Measurements from ENCODE around the gene ABR. TPM values are rescaled to one million over a fixed set of nuclear protein-coding genes. Genes with fewer than 3 reads are reported as not detected.

ABR gene
- total and polyA plus RNA-seq, 4 donors = 2.7 to 12.9 (median 6.8) TPM

- DNase-seq (ENCODE audit: low spot score) = no peak
- TF ChIP-seq SP1 (IDR thresholded peaks at IDR 0.05) = no peak
- no peak for TF ChIP-seq FOXA2 (IDR thresholded peaks at IDR 0.05)
- peak overlapping the region in 1 of 2 donors; percentile 18 for H3K27ac ChIP-seq (ENCODE audit: low read depth in 1 of 2, low read length in 2 of 2)
- H3K4me1 ChIP-seq (ENCODE audit: control insufficient read depth in 4 of 4, insufficient read depth in 4 of 4, low read length in 3 of 4) = peaks cover 0 to 4% (median 1%) of the 10 kb centered on the region in 4 donors
- 81% methylated on average over 12 of the region's 12 CpGs for WGBS
- H3K4me3 ChIP-seq (ENCODE audit: low read depth in 1 of 3, low read length in 3 of 3) = no peak overlapping the region
- no peaks in the 10 kb centered on the region for H3K27me3 ChIP-seq (ENCODE audit: control insufficient read depth in 4 of 4, insufficient read depth in 4 of 4, low read length in 3 of 4)
- no peaks in the 10 kb centered on the region for H3K36me3 ChIP-seq (ENCODE audit: control insufficient read depth in 4 of 4, insufficient read depth in 3 of 4, low read depth in 1 of 4, low read length in 3 of 4)
- H3K9me3 ChIP-seq (ENCODE audit: control insufficient read depth in 4 of 4, low read length in 3 of 4) = peaks cover 0 to 2% (median 0%) of the 10 kb centered on the region in 4 donors
- H3K9ac ChIP-seq (ENCODE audit: low read depth in 1 of 2, low read length in 2 of 2) = no peak overlapping the region
These were observed 26.4 kb upstream of the ABR start for GRCh38 chr17:1206026-1206777.

DNA sequence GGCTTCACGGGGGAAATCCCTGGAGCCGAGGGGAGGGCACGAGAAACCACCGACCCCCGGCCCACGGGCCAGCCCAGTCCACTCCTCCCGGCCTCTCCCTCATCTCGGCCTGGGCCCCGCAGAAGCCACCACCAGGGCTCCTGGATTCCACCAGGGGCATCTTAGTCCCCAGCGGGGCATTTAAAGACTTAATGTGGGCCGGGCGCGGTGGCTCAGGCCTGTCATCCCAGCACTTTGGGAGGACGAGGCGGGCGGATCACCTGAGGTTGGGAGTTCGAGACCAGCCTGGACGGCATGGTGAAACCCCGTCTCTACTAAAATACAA lies 24.1 kb upstream of the ABR start:
- 59% methylated on average over 19 of the region's 19 CpGs for WGBS
- Histone ChIP-seq H3K27ac (ENCODE audit: low read depth in 1 of 2, low read length in 2 of 2) (no peak overlapping the region), H3K9ac (ENCODE audit: low read depth in 1 of 2, low read length in 2 of 2) (no peak overlapping the region), H3K36me3 (ENCODE audit: control insufficient read depth in 4 of 4, insufficient read depth in 3 of 4, low read depth in 1 of 4, low read length in 3 of 4) (no peaks in the 10 kb centered on the region), H3K4me3 (ENCODE audit: low read depth in 1 of 3, low read length in 3 of 3) (no peak overlapping the region), H3K9me3 (ENCODE audit: control insufficient read depth in 4 of 4, low read length in 3 of 4) (peaks cover 0 to 2% (median 0%) of the 10 kb centered on the region in 4 donors), H3K4me1 (ENCODE audit: control insufficient read depth in 4 of 4, insufficient read depth in 4 of 4, low read length in 3 of 4) (peaks cover 0 to 7% (median 1%) of the 10 kb centered on the region in 4 donors), H3K27me3 (ENCODE audit: control insufficient read depth in 4 of 4, insufficient read depth in 4 of 4, low read length in 3 of 4) (no peaks in the 10 kb centered on the region)
- TF ChIP-seq EGR1 (IDR thresholded peaks at IDR 0.05; ENCODE audit: low read depth in 2 of 2) (no peak), HNF4G (IDR thresholded peaks at IDR 0.05) (no peak), FOXA1 (IDR thresholded peaks at IDR 0.05) (no peak), HNF4A (conservative IDR thresholded peaks at IDR 0.05) (no peak)
- DNase-seq (ENCODE audit: low spot score) = no peak

DNA sequence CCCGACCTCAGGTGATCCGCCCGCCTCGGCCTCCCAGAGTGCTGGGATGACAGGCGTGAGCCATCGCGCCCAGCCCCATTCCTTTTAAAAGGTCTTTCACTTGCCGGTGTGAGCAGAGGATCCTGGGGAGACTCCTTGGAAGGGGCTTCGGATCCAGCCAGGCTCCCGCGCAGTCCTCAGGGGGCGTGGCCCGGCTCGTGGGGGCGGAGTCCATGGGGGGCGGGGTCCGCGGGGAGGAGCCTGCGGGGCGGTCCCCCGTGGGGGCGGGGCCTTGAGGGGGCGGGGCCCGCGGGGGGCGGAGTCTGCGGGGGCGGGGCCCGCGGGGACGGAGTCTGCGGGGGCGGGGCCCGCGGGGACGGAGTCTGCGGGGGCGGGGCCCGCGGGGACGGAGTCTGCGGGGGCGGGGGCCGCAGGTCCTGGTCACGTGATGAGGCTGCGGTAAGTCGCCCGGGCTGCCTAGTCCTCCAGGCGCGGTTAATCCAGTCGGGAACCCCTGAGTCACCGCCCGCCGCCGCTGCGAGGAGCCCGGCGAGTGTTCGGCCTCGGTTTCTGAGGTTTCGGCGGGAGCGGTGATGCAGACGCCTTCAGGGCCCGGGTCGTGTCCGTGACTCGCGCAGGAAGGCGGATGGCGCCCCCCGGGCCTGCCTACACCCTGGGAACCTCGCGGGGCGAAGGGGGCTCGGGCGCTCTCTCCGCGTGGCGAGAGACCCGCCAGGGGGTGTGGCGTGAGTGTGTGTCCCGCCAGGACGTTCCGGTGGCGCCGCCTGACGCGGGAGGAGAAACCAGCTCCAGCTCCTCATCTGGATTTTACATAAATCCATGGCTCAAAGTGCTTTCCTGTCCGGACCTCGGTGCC lies 23.6 kb upstream of the ABR start:
- TF ChIP-seq TAF1 (conservative IDR thresholded peaks at IDR 0.05) = no peak
- no peak for TF ChIP-seq RXRA (IDR thresholded peaks at IDR 0.05)
- no peak for TF ChIP-seq MAX (IDR thresholded peaks at IDR 0.05)
- H3K9ac ChIP-seq (ENCODE audit: low read depth in 1 of 2, low read length in 2 of 2) = no peak overlapping the region
- H3K9me3 ChIP-seq (ENCODE audit: control insufficient read depth in 4 of 4, low read length in 3 of 4) = peaks cover 0 to 2% (median 0%) of the 10 kb centered on the region in 4 donors
- peak overlapping the region in 1 of 2 donors; percentile 31 for H3K27ac ChIP-seq (ENCODE audit: low read depth in 1 of 2, low read length in 2 of 2)
- peaks cover 0 to 7% (median 1%) of the 10 kb centered on the region in 4 donors for H3K4me1 ChIP-seq (ENCODE audit: control insufficient read depth in 4 of 4, insufficient read depth in 4 of 4, low read length in 3 of 4)
- 16% methylated on average over 84 of the region's 91 CpGs for WGBS
- no peaks in the 10 kb centered on the region for H3K36me3 ChIP-seq (ENCODE audit: control insufficient read depth in 4 of 4, insufficient read depth in 3 of 4, low read depth in 1 of 4, low read length in 3 of 4)
- peak; percentile 47 for DNase-seq (ENCODE audit: low spot score)
- no peaks in the 10 kb centered on the region for H3K27me3 ChIP-seq (ENCODE audit: control insufficient read depth in 4 of 4, insufficient read depth in 4 of 4, low read length in 3 of 4)
- H3K4me3 ChIP-seq (ENCODE audit: low read depth in 1 of 3, low read length in 3 of 3) = peak overlapping the region; percentile 40 to 49 (median 44)

- Histone ChIP-seq H3K27ac (ENCODE audit: low read depth in 1 of 2, low read length in 2 of 2) (no peak overlapping the region), H3K9ac (ENCODE audit: low read depth in 1 of 2, low read length in 2 of 2) (no peak overlapping the region), H3K9me3 (ENCODE audit: control insufficient read depth in 4 of 4, low read length in 3 of 4) (peaks cover 0 to 2% (median 0%) of the 10 kb centered on the region in 4 donors), H3K36me3 (ENCODE audit: control insufficient read depth in 4 of 4, insufficient read depth in 3 of 4, low read depth in 1 of 4, low read length in 3 of 4) (no peaks in the 10 kb centered on the region), H3K4me1 (ENCODE audit: control insufficient read depth in 4 of 4, insufficient read depth in 4 of 4, low read length in 3 of 4) (peaks cover 0 to 10% (median 1%) of the 10 kb centered on the region in 4 donors), H3K27me3 (ENCODE audit: control insufficient read depth in 4 of 4, insufficient read depth in 4 of 4, low read length in 3 of 4) (no peaks in the 10 kb centered on the region), H3K4me3 (ENCODE audit: low read depth in 1 of 3, low read length in 3 of 3) (no peak overlapping the region)
- TF ChIP-seq HNF4G (IDR thresholded peaks at IDR 0.05) (no peak), EGR1 (IDR thresholded peaks at IDR 0.05; ENCODE audit: low read depth in 2 of 2) (no peak), FOXA2 (IDR thresholded peaks at IDR 0.05) (no peak), RAD21 (IDR thresholded peaks at IDR 0.05) (no peak)
- TF ChIP-seq, protein P1, sequence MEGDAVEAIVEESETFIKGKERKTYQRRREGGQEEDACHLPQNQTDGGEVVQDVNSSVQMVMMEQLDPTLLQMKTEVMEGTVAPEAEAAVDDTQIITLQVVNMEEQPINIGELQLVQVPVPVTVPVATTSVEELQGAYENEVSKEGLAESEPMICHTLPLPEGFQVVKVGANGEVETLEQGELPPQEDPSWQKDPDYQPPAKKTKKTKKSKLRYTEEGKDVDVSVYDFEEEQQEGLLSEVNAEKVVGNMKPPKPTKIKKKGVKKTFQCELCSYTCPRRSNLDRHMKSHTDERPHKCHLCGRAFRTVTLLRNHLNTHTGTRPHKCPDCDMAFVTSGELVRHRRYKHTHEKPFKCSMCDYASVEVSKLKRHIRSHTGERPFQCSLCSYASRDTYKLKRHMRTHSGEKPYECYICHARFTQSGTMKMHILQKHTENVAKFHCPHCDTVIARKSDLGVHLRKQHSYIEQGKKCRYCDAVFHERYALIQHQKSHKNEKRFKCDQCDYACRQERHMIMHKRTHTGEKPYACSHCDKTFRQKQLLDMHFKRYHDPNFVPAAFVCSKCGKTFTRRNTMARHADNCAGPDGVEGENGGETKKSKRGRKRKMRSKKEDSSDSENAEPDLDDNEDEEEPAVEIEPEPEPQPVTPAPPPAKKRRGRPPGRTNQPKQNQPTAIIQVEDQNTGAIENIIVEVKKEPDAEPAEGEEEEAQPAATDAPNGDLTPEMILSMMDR (IDR thresholded peaks at IDR 0.05; ENCODE audit: low read depth, low read length, missing input control) = no peak
- DNase-seq (ENCODE audit: low spot score) = no peak
- 96% methylated on average over 5 of the region's 5 CpGs for WGBS
These were observed 22.5 kb upstream of the ABR start for GRCh38 chr17:1202291-1202690.

All from liver (tissue), 9 donors.